Liver (tissue), 9 donors: Measurements from ENCODE around the gene STIM1. TPM values are rescaled to one million over a fixed set of nuclear protein-coding genes. Genes with fewer than 3 reads are reported as not detected.

Experiments
- DNase-seq: peaks from one replicate; pipeline ENCODE4 v3.0.0-alpha.2; 2017; ENCODE audit warnings: low spot score
- H3K27ac ChIP-seq, 2 donors: one replicate each; pipeline ENCODE4 v1.7.0; 2013; ENCODE audit warnings: inconsistent platforms in 2 of 2, low read length in 2 of 2, control low read depth in 1 of 2, low read depth in 1 of 2, mild to moderate bottlenecking in 1 of 2
- H3K27me3 ChIP-seq, 4 donors: one replicate each; pipeline versions ENCODE4 v1.6.1 to v1.7.0; 2013; ENCODE audit warnings: low read length in 3 of 4, inconsistent platforms in 1 of 4, mild to moderate bottlenecking in 1 of 4, moderate library complexity in 1 of 4; ENCODE audit not compliant: control insufficient read depth in 4 of 4, insufficient read depth in 4 of 4
- H3K36me3 ChIP-seq, 4 donors: one replicate each; pipeline versions ENCODE4 v1.6.1 to v1.7.0; 2013; ENCODE audit warnings: low read length in 3 of 4, mild to moderate bottlenecking in 3 of 4, low read depth in 1 of 4, moderate library complexity in 1 of 4; ENCODE audit not compliant: control insufficient read depth in 4 of 4, insufficient read depth in 3 of 4
- H3K4me1 ChIP-seq, 4 donors: one replicate each; pipeline versions ENCODE4 v1.6.1 to v1.7.0; 2013; ENCODE audit warnings: low read length in 3 of 4, mild to moderate bottlenecking in 3 of 4, moderate library complexity in 1 of 4; ENCODE audit not compliant: control insufficient read depth in 4 of 4, insufficient read depth in 4 of 4
- H3K4me3 ChIP-seq, 3 donors: one replicate each; pipeline versions ENCODE4 v1.6.1 to v1.7.0; 2013; ENCODE audit warnings: low read length in 3 of 3, control low read depth in 1 of 3, low read depth in 1 of 3, mild to moderate bottlenecking in 1 of 3
- H3K9ac ChIP-seq, 2 donors: one replicate each; pipeline ENCODE4 v1.7.0; 2013; ENCODE audit warnings: low read length in 2 of 2, mild to moderate bottlenecking in 2 of 2, moderate library complexity in 2 of 2, control low read depth in 1 of 2, low read depth in 1 of 2
- H3K9me3 ChIP-seq, 4 donors: one replicate each; pipeline versions ENCODE4 v1.6.1 to v1.7.0; 2013; ENCODE audit warnings: low read length in 3 of 4; ENCODE audit not compliant: control insufficient read depth in 4 of 4
- EGR1 ChIP-seq, 2 donors: IDR thresholded peaks; 2 replicates each; pipeline ENCODE4 v1.6.1; 2016 to 2018; ENCODE audit warnings: antibody characterized with exemption in 2 of 2, low read depth in 2 of 2
- FOXA1 ChIP-seq: IDR thresholded peaks from 2 replicates; pipeline ENCODE4 v1.6.1; 2016; ENCODE audit warnings: antibody characterized with exemption
- FOXA2 ChIP-seq: IDR thresholded peaks from 2 replicates; pipeline ENCODE4 v1.6.1; 2016; ENCODE audit warnings: antibody characterized with exemption
- GABPA ChIP-seq, 2 donors: IDR thresholded peaks in 1 of 2; conservative IDR thresholded peaks in 1 of 2; 2 replicates each; pipeline ENCODE4 v1.6.1; 2016; ENCODE audit warnings: antibody characterized with exemption in 2 of 2, mild to moderate bottlenecking in 1 of 2, moderate library complexity in 1 of 2
- HNF4A ChIP-seq, 2 donors: conservative IDR thresholded peaks; 2 replicates each; pipeline ENCODE4 v1.6.1; 2016; ENCODE audit warnings: antibody characterized with exemption in 2 of 2, mild to moderate bottlenecking in 2 of 2
- HNF4G ChIP-seq: IDR thresholded peaks from 2 replicates; pipeline ENCODE4 v1.6.1; 2016; ENCODE audit warnings: antibody characterized with exemption
- JUND ChIP-seq, 2 donors: IDR thresholded peaks; 2 replicates each; pipeline ENCODE4 v1.6.1; 2016; ENCODE audit warnings: antibody characterized with exemption in 2 of 2
- NR2F2 ChIP-seq: IDR thresholded peaks from 2 replicates; pipeline ENCODE4 v1.6.1; 2016; ENCODE audit warnings: antibody characterized with exemption
- RAD21 ChIP-seq, 2 donors: IDR thresholded peaks; 2 replicates each; pipeline ENCODE4 v1.6.1; 2016; ENCODE audit warnings: antibody characterized with exemption in 2 of 2, mild to moderate bottlenecking in 2 of 2
- RXRA ChIP-seq, 2 donors: IDR thresholded peaks; 2 replicates each; pipeline ENCODE4 v1.6.1; 2017 to 2018; ENCODE audit warnings: antibody characterized with exemption in 2 of 2, mild to moderate bottlenecking in 1 of 2
- SP1 ChIP-seq: IDR thresholded peaks from 2 replicates; pipeline ENCODE4 v1.6.1; 2018; ENCODE audit warnings: antibody characterized with exemption, mild to moderate bottlenecking
- TAF1 ChIP-seq: conservative IDR thresholded peaks from 2 replicates; pipeline ENCODE4 v1.6.1; 2016; ENCODE audit warnings: antibody characterized with exemption, mild to moderate bottlenecking
- YY1 ChIP-seq: IDR thresholded peaks from 2 replicates; pipeline ENCODE4 v1.6.1; 2016; ENCODE audit warnings: antibody characterized with exemption, mild to moderate bottlenecking
- WGBS: extraction: QIAGEN DNeasy Blood & Tissue Kit; methylation state at CpG from one replicate; pipeline ENCODE4 v1.1.7; 2013; 5-methylcytosine and 5-hydroxymethylcytosine counted together
- polyA plus RNA-seq, 2 donors: library from polyadenylated mRNA; stranded (reverse) in 1 of 2; unstranded in 1 of 2; fragments of 200-250 nt in 1 of 2; fragments of >200 nt in 1 of 2; fragmentation: Nextera tagmentation in 1 of 2; extraction: Ambion mirVana in 1 of 2; gene quantifications; one replicate each; pipeline versions ENCODE4 v1.2.1 to v1.2.3, GENCODE V29; 2013 to 2015
- total RNA-seq, 2 donors: library from RNA; depleted of rRNA; stranded (reverse); fragments of >200 nt; gene quantifications; one replicate each; pipeline ENCODE4 v1.2.3, GENCODE V29; 2014
- TF ChIP-seq, protein P1 (sequence below): IDR thresholded peaks from 2 replicates; pipeline ENCODE4 v1.6.1; 2016; ENCODE audit warnings: antibody characterized with exemption
- TF ChIP-seq, protein P2 (sequence below): IDR thresholded peaks from 2 replicates; pipeline ENCODE4 v1.6.1; 2016; ENCODE audit warnings: antibody characterized with exemption
- TF ChIP-seq, protein P3 (sequence below): IDR thresholded peaks from 2 replicates; pipeline ENCODE4 v1.6.1; 2016; ENCODE audit warnings: antibody characterized with exemption
- TF ChIP-seq, protein P4 (sequence below): IDR thresholded peaks from 2 replicates; pipeline ENCODE4 v1.6.1; 2016; ENCODE audit warnings: antibody characterized with exemption, mild to moderate bottlenecking
- TF ChIP-seq, protein P5 (sequence below): fragments of 150-350 bp; IDR thresholded peaks from 2 replicates; pipeline ENCODE4 v1.5.1; 2017; ENCODE audit warnings: improper control_type of control experiment, low read depth, low read length; ENCODE audit not compliant: missing input control
- donor health status: healthy.
- donor health status: healthy.
- donor health status: healthy.
- donor health status: healthy.
- donor health status: healthy.

STIM1 gene
- total and polyA plus RNA-seq, 4 donors = 19.7 to 42.9 (median 25.1) TPM

DNA sequence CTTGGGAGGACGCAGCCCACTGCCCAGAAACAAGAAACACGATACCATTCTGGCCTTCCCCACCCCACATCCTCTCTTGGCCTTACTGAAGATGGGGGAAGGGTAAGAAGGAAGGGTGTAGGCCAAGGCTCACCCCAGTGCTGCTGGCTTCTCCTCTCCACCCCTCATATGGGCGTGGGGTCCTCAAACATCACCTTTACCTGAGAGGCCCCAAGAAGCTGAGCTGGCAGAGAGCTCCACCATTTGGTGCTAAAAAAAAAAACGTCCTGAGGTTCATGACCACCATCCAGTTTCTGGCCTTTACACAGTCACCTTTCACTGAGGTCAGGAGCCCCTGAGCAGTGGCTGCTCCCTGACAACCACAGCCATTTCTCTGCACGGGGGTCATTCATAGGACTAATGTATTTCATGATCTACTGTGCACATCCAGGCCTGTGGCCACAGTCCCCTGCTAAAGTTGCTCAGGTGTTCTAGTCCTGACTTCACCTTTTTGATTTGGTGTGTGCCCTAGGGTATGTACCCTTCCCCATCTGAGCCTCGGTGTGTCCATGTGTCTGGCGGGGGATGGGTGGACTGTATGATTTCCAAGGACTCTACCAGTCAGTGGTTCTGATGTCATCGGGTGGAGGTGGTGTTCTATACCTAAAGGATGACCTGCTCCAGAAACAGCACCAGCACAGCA is 29.9 kb upstream of the STIM1 start (continued):
- TF ChIP-seq EGR1 (IDR thresholded peaks at IDR 0.05; ENCODE audit: low read depth in 2 of 2) (no peak), FOXA2 (no peak), NR2F2 (no peak)

DNA sequence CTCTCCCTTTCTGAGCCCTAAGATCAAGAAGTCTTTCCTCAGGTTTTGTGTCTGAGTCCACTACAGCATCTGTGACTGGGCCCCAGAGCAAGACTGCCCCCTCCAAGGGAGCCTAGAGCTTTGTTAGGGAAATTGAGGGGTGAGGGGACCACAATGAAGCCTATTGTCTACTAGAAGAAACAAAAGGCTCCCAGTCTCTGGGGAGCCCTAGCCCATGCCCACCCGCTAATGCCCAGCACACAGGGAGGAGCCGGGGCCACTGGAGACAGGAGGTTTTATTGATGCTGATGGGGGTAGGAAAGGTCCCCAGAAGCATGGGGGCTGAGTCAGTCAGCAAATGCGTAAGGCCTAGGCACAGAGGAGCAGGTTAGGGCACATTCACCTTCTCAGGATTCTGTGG is 28.7 kb upstream of the STIM1 start:
- H3K4me3 ChIP-seq = no peak overlapping the region
- no peak overlapping the region for H3K9ac ChIP-seq
- no peak overlapping the region for H3K27ac ChIP-seq
- no peak for DNase-seq
- TF ChIP-seq HNF4A (conservative IDR thresholded peaks at IDR 0.05) (no peak), RAD21 (IDR thresholded peaks at IDR 0.05) (no peak), FOXA1 (no peak), FOXA2 (no peak), JUND (IDR thresholded peaks at IDR 0.05) (no peak), TAF1 (no peak), NR2F2 (no peak), EGR1 (IDR thresholded peaks at IDR 0.05; ENCODE audit: low read depth in 2 of 2) (no peak), YY1 (no peak), HNF4G (no peak), RXRA (IDR thresholded peaks at IDR 0.05) (no peak), GABPA (IDR thresholded peaks at IDR 0.05 in 1 of 2, conservative IDR thresholded peaks at IDR 0.05 in 1 of 2) (no peak), SP1 (no peak)
- TF ChIP-seq, protein P1, sequence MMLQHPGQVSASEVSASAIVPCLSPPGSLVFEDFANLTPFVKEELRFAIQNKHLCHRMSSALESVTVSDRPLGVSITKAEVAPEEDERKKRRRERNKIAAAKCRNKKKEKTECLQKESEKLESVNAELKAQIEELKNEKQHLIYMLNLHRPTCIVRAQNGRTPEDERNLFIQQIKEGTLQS = no peak
- TF ChIP-seq, protein P2, sequence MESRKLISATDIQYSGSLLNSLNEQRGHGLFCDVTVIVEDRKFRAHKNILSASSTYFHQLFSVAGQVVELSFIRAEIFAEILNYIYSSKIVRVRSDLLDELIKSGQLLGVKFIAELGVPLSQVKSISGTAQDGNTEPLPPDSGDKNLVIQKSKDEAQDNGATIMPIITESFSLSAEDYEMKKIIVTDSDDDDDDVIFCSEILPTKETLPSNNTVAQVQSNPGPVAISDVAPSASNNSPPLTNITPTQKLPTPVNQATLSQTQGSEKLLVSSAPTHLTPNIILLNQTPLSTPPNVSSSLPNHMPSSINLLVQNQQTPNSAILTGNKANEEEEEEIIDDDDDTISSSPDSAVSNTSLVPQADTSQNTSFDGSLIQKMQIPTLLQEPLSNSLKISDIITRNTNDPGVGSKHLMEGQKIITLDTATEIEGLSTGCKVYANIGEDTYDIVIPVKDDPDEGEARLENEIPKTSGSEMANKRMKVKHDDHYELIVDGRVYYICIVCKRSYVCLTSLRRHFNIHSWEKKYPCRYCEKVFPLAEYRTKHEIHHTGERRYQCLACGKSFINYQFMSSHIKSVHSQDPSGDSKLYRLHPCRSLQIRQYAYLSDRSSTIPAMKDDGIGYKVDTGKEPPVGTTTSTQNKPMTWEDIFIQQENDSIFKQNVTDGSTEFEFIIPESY = no peak
- TF ChIP-seq, protein P3, sequence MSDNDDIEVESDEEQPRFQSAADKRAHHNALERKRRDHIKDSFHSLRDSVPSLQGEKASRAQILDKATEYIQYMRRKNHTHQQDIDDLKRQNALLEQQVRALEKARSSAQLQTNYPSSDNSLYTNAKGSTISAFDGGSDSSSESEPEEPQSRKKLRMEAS = no peak
- TF ChIP-seq, protein P4, sequence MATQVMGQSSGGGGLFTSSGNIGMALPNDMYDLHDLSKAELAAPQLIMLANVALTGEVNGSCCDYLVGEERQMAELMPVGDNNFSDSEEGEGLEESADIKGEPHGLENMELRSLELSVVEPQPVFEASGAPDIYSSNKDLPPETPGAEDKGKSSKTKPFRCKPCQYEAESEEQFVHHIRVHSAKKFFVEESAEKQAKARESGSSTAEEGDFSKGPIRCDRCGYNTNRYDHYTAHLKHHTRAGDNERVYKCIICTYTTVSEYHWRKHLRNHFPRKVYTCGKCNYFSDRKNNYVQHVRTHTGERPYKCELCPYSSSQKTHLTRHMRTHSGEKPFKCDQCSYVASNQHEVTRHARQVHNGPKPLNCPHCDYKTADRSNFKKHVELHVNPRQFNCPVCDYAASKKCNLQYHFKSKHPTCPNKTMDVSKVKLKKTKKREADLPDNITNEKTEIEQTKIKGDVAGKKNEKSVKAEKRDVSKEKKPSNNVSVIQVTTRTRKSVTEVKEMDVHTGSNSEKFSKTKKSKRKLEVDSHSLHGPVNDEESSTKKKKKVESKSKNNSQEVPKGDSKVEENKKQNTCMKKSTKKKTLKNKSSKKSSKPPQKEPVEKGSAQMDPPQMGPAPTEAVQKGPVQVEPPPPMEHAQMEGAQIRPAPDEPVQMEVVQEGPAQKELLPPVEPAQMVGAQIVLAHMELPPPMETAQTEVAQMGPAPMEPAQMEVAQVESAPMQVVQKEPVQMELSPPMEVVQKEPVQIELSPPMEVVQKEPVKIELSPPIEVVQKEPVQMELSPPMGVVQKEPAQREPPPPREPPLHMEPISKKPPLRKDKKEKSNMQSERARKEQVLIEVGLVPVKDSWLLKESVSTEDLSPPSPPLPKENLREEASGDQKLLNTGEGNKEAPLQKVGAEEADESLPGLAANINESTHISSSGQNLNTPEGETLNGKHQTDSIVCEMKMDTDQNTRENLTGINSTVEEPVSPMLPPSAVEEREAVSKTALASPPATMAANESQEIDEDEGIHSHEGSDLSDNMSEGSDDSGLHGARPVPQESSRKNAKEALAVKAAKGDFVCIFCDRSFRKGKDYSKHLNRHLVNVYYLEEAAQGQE = no peak
- TF ChIP-seq, protein P5, sequence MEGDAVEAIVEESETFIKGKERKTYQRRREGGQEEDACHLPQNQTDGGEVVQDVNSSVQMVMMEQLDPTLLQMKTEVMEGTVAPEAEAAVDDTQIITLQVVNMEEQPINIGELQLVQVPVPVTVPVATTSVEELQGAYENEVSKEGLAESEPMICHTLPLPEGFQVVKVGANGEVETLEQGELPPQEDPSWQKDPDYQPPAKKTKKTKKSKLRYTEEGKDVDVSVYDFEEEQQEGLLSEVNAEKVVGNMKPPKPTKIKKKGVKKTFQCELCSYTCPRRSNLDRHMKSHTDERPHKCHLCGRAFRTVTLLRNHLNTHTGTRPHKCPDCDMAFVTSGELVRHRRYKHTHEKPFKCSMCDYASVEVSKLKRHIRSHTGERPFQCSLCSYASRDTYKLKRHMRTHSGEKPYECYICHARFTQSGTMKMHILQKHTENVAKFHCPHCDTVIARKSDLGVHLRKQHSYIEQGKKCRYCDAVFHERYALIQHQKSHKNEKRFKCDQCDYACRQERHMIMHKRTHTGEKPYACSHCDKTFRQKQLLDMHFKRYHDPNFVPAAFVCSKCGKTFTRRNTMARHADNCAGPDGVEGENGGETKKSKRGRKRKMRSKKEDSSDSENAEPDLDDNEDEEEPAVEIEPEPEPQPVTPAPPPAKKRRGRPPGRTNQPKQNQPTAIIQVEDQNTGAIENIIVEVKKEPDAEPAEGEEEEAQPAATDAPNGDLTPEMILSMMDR = no peak
- peaks cover 4 to 17% (median 13%) of the 10 kb centered on the region in 4 donors for H3K36me3 ChIP-seq
- peaks cover 0 to 4% (median 1%) of the 10 kb centered on the region in 4 donors for H3K4me1 ChIP-seq
- WGBS = 97% methylated on average over 3 of the region's 3 CpGs
- no peaks in the 10 kb centered on the region for H3K9me3 ChIP-seq
- H3K27me3 ChIP-seq = no peaks in the 10 kb centered on the region
